Activated CD4-positive, alpha-beta T cell treated with anti-CD3 and anti-CD28 coated beads, Interleukin-2, amount 50 U/mL, for 4 hours (primary cell): Measurements from ENCODE around the gene PUM1.
"Not testable (repeated sequence)": the region's sequence is repeated elsewhere in the genome, so short reads cannot be mapped to it uniquely, and the experiment has no call there.

ENCODE experiments used
- DNase-seq, 2 experiments: peaks; one replicate each; pipeline ENCODE4 v3.0.0-alpha.2; 2020

Gene PUM1

GRCh38 chr1:30962609-30963508 lies 102.7 kb downstream of the PUM1 start:
- DNase-seq, result no peak

GRCh38 chr1:30957560-30958222 lies 107.8 kb downstream of the PUM1 start:
- DNase-seq, result no peak

- no peak for DNase-seq
These were observed 110.0 kb downstream of the PUM1 start for GRCh38 chr1:30955448-30956015.

- no peak for DNase-seq
These were observed 111.8 kb downstream of the PUM1 start for GRCh38 chr1:30953685-30954084.

- DNase-seq, result no peak
These were observed 113.4 kb downstream of the PUM1 start for GRCh38 chr1:30952098-30952497.

GRCh38 chr1:30950700-30951099 lies 114.8 kb downstream of the PUM1 start:
- no peak for DNase-seq

- no peak for DNase-seq
These were observed 115.5 kb downstream of the PUM1 start for GRCh38 chr1:30950053-30950452.

GRCh38 chr1:30949487-30949838 lies 116.1 kb downstream of the PUM1 start:
- DNase-seq, result not testable (repeated sequence)

GRCh38 chr1:30948813-30949486 lies 116.6 kb downstream of the PUM1 start:
- DNase-seq, result not testable (repeated sequence)

GRCh38 chr1:30948278-30948677 lies 117.2 kb downstream of the PUM1 start:
- no peak for DNase-seq

GRCh38 chr1:30947212-30947611 lies 118.3 kb downstream of the PUM1 start:
- DNase-seq, result no peak

- DNase-seq, result no peak
These were observed 123.1 kb downstream of the PUM1 start for GRCh38 chr1:30942326-30942963.

- DNase-seq, result no peak
These were observed 125.0 kb downstream of the PUM1 start for GRCh38 chr1:30940541-30940940.

GRCh38 chr1:30936541-30937171 lies 128.9 kb downstream of the PUM1 start:
- no peak for DNase-seq

GRCh38 chr1:30935758-30936157 lies 129.8 kb downstream of the PUM1 start:
- DNase-seq, result not testable (repeated sequence)

GRCh38 chr1:30934613-30935012 lies 130.9 kb downstream of the PUM1 start:
- no peak for DNase-seq

- no peak for DNase-seq
These were observed 131.7 kb downstream of the PUM1 start for GRCh38 chr1:30933874-30934252.

- no peak for DNase-seq
These were observed 134.8 kb downstream of the PUM1 start for GRCh38 chr1:30930631-30931173.

- no peak for DNase-seq
These were observed 135.5 kb downstream of the PUM1 start for GRCh38 chr1:30929944-30930525.

- peak; percentile 39 to 47 for DNase-seq
These were observed 136.2 kb downstream of the PUM1 start for GRCh38 chr1:30929135-30929889.

- no peak for DNase-seq
These were observed 136.8 kb downstream of the PUM1 start for GRCh38 chr1:30928789-30929134.
